Measurements from ENCODE around the gene GRWD1. TPM values are rescaled to one million over a fixed set of nuclear protein-coding genes. Genes with fewer than 3 reads are reported as not detected.
A peak's percentile ranks its signal among the peaks of the same experiment; 100 is the strongest.

Gene GRWD1
- total RNA-seq, 4 donors from 2014 or later: 15.1 to 33.1 (median 29.7) TPM

GRCh38 chr19:48489608-48490216 lies 43.9 kb downstream of the GRWD1 start:
- Histone ChIP-seq H3K27me3 (peaks cover 0 to 32% of the 10 kb centered on the region in 2 donors), H3K4me1 (peaks cover 0 to 44% (median 17%) of the 10 kb centered on the region in 4 donors), H3K36me3 (no peaks in the 10 kb centered on the region), H3K9me3 (no peaks in the 10 kb centered on the region), H3K27ac (no peak overlapping the region), H3K4me3 (no peak overlapping the region)
- WGBS, 2 donors: 36 to 39% methylated on average over 12 of the region's 19 CpGs
- peak; percentile 57 to 64 for DNase-seq (ENCODE audit: low spot score in 2 of 2)
- TF ChIP-seq CTCF (IDR thresholded peaks at IDR 0.05): peak; percentile 90 to 96 (median 92)
- no peak for TF ChIP-seq EP300 (IDR thresholded peaks at IDR 0.05)

- Histone ChIP-seq H3K27me3 (peaks cover 0 to 32% of the 10 kb centered on the region in 2 donors), H3K4me3 (peak overlapping the region in 1 of 4 donors; percentile 16), H3K36me3 (no peaks in the 10 kb centered on the region), H3K9me3 (no peaks in the 10 kb centered on the region), H3K27ac (no peak overlapping the region), H3K4me1 (peaks cover 0 to 51% (median 17%) of the 10 kb centered on the region in 4 donors)
- 4 to 18% methylated on average over 14 to 42 of the region's 50 CpGs for WGBS, 2 donors
- no peak for DNase-seq (ENCODE audit: low spot score in 2 of 2)
- TF ChIP-seq EP300 (IDR thresholded peaks at IDR 0.05): no peak
- no peak for TF ChIP-seq CTCF (IDR thresholded peaks at IDR 0.05)
- TF ChIP-seq POLR2A (IDR thresholded peaks at IDR 0.05): no peak
These were observed 45.4 kb downstream of the GRWD1 start for GRCh38 chr19:48490981-48491792.

GRCh38 chr19:48491793-48492123 lies 46.0 kb downstream of the GRWD1 start:
- H3K4me3 ChIP-seq: no peak overlapping the region
- TF ChIP-seq POLR2A (IDR thresholded peaks at IDR 0.05) (no peak), CTCF (IDR thresholded peaks at IDR 0.05) (no peak), EP300 (IDR thresholded peaks at IDR 0.05) (no peak)
- peaks cover 0 to 51% (median 17%) of the 10 kb centered on the region in 4 donors for H3K4me1 ChIP-seq
- DNase-seq (ENCODE audit: low spot score in 2 of 2): no peak
- H3K9me3 ChIP-seq: no peaks in the 10 kb centered on the region
- WGBS, 2 donors: 26 to 27% methylated on average over 9 to 10 of the region's 10 CpGs
- H3K27ac ChIP-seq: no peak overlapping the region
- H3K36me3 ChIP-seq: no peaks in the 10 kb centered on the region
- peaks cover 0 to 34% of the 10 kb centered on the region in 2 donors for H3K27me3 ChIP-seq

- H3K4me1 ChIP-seq: peaks cover 0 to 46% (median 18%) of the 10 kb centered on the region in 4 donors
- WGBS, 2 donors: 2 to 3% methylated on average over 40 to 46 of the region's 47 CpGs
- peak in 1 of 2 donors; percentile 86 for TF ChIP-seq EP300 (IDR thresholded peaks at IDR 0.05)
- no peak for TF ChIP-seq CTCF (IDR thresholded peaks at IDR 0.05)
- peak in 1 of 2 donors; percentile 59 for TF ChIP-seq POLR2A (IDR thresholded peaks at IDR 0.05)
These were observed 47.3 kb downstream of the GRWD1 start for GRCh38 chr19:48492925-48493717.

More at GRCh38 chr19:48492925-48493717, 47.3 kb downstream of the GRWD1 start:
- Histone ChIP-seq H3K27me3 (peaks cover 0 to 48% of the 10 kb centered on the region in 2 donors), H3K9me3 (no peaks in the 10 kb centered on the region), H3K36me3 (no peaks in the 10 kb centered on the region), H3K4me3 (peak overlapping the region; percentile 36 to 60 (median 39)), H3K27ac (peak overlapping the region in 2 of 4 donors; percentile 60 to 84)
- DNase-seq (ENCODE audit: low spot score in 2 of 2): peak; percentile 85 to 96
